Measurements from ENCODE around the gene ZNF431.

ZNF431 gene

GRCh38 chr19:21141787-21142464 is at the start of gene ZNF431:
TSS of gene ZNF431 (plus strand) at chr19:21142040. CDS start at chr19:21142184, 144 bp downstream.
- H3K4me1 Mint-ChIP-seq: peaks cover 48% of the 10 kb centered on the region
- no peaks in the 10 kb centered on the region for H3K9me3 Mint-ChIP-seq
- H3K36me3 Mint-ChIP-seq: peaks cover 21% of the 10 kb centered on the region
- H3K27ac Mint-ChIP-seq: peak within 1 kb of the TSS; percentile 95
- no peaks in the 10 kb centered on the region for H3K27me3 Mint-ChIP-seq
- peak within 1 kb of the TSS; percentile 97 for H3K4me3 Mint-ChIP-seq

- peaks cover 3% of the 10 kb centered on the region for H3K36me3 Mint-ChIP-seq
- no peak overlapping the region for H3K27ac Mint-ChIP-seq
- H3K27me3 Mint-ChIP-seq: no peaks in the 10 kb centered on the region
- no peak overlapping the region for H3K4me3 Mint-ChIP-seq
- H3K9me3 Mint-ChIP-seq: no peaks in the 10 kb centered on the region
- H3K4me1 Mint-ChIP-seq: no peaks in the 10 kb centered on the region
These were observed 49.7 kb upstream of the ZNF431 start for GRCh38 chr19:21092109-21092508.

- no peaks in the 10 kb centered on the region for H3K27me3 Mint-ChIP-seq
- no peak overlapping the region for H3K27ac Mint-ChIP-seq
- H3K4me1 Mint-ChIP-seq: no peaks in the 10 kb centered on the region
- H3K9me3 Mint-ChIP-seq: no peaks in the 10 kb centered on the region
- no peak overlapping the region for H3K4me3 Mint-ChIP-seq
- peaks cover 8% of the 10 kb centered on the region for H3K36me3 Mint-ChIP-seq
These were observed 47.4 kb upstream of the ZNF431 start for GRCh38 chr19:21094347-21095025.

GRCh38 chr19:21098291-21098690 is 43.5 kb upstream of the ZNF431 start:
- Mint-ChIP-seq H3K9me3 (no peaks in the 10 kb centered on the region), H3K4me1 (no peaks in the 10 kb centered on the region), H3K36me3 (peaks cover 11% of the 10 kb centered on the region), H3K4me3 (no peak overlapping the region), H3K27me3 (no peaks in the 10 kb centered on the region), H3K27ac (no peak overlapping the region)

GRCh38 chr19:21101521-21102242 is 40.2 kb upstream of the ZNF431 start:
- H3K9me3 Mint-ChIP-seq: no peaks in the 10 kb centered on the region
- peaks cover 15% of the 10 kb centered on the region for H3K36me3 Mint-ChIP-seq
- H3K4me1 Mint-ChIP-seq: no peaks in the 10 kb centered on the region
- no peak overlapping the region for H3K4me3 Mint-ChIP-seq
- H3K27me3 Mint-ChIP-seq: no peaks in the 10 kb centered on the region
- no peak overlapping the region for H3K27ac Mint-ChIP-seq

- Mint-ChIP-seq H3K4me1 (no peaks in the 10 kb centered on the region), H3K27ac (no peak overlapping the region), H3K27me3 (no peaks in the 10 kb centered on the region), H3K36me3 (peaks cover 44% of the 10 kb centered on the region), H3K4me3 (no peak overlapping the region), H3K9me3 (peaks cover 12% of the 10 kb centered on the region)
These were observed 32.7 kb upstream of the ZNF431 start for GRCh38 chr19:21109116-21109515.

GRCh38 chr19:21110183-21110582 is 31.7 kb upstream of the ZNF431 start:
- Mint-ChIP-seq H3K4me1 (no peaks in the 10 kb centered on the region), H3K4me3 (no peak overlapping the region), H3K36me3 (peaks cover 51% of the 10 kb centered on the region), H3K27ac (no peak overlapping the region), H3K9me3 (peaks cover 21% of the 10 kb centered on the region), H3K27me3 (no peaks in the 10 kb centered on the region)

- Mint-ChIP-seq H3K9me3 (peaks cover 39% of the 10 kb centered on the region), H3K27ac (no peak overlapping the region), H3K36me3 (peaks cover 63% of the 10 kb centered on the region)
These were observed 26.4 kb upstream of the ZNF431 start for GRCh38 chr19:21115430-21115829.

GRCh38 chr19:21117041-21117907 is 24.6 kb upstream of the ZNF431 start:
- Mint-ChIP-seq H3K9me3 (peaks cover 33% of the 10 kb centered on the region), H3K27me3 (no peaks in the 10 kb centered on the region), H3K4me3 (no peak overlapping the region), H3K36me3 (peaks cover 44% of the 10 kb centered on the region), H3K27ac (no peak overlapping the region), H3K4me1 (no peaks in the 10 kb centered on the region)

More at GRCh38 chr19:21115430-21115829, 26.4 kb upstream of the ZNF431 start:
- H3K27me3 Mint-ChIP-seq: no peaks in the 10 kb centered on the region
- H3K4me1 Mint-ChIP-seq: no peaks in the 10 kb centered on the region
- H3K4me3 Mint-ChIP-seq: no peak overlapping the region

- H3K4me1 Mint-ChIP-seq: no peaks in the 10 kb centered on the region
- H3K36me3 Mint-ChIP-seq: peaks cover 6% of the 10 kb centered on the region
- H3K27me3 Mint-ChIP-seq: no peaks in the 10 kb centered on the region
- H3K9me3 Mint-ChIP-seq: peaks cover 18% of the 10 kb centered on the region
- no peak overlapping the region for H3K27ac Mint-ChIP-seq
- no peak overlapping the region for H3K4me3 Mint-ChIP-seq
These were observed 15.8 kb upstream of the ZNF431 start for GRCh38 chr19:21126078-21126477.

GRCh38 chr19:21127001-21127400 is 14.8 kb upstream of the ZNF431 start:
- Mint-ChIP-seq H3K36me3 (peaks cover 6% of the 10 kb centered on the region), H3K4me1 (no peaks in the 10 kb centered on the region), H3K9me3 (peaks cover 18% of the 10 kb centered on the region), H3K27me3 (no peaks in the 10 kb centered on the region), H3K4me3 (no peak overlapping the region), H3K27ac (no peak overlapping the region)

- H3K9me3 Mint-ChIP-seq: peaks cover 18% of the 10 kb centered on the region
- H3K27ac Mint-ChIP-seq: no peak overlapping the region
- no peaks in the 10 kb centered on the region for H3K4me1 Mint-ChIP-seq
- H3K27me3 Mint-ChIP-seq: no peaks in the 10 kb centered on the region
- no peak overlapping the region for H3K4me3 Mint-ChIP-seq
- H3K36me3 Mint-ChIP-seq: peaks cover 6% of the 10 kb centered on the region
These were observed 13.9 kb upstream of the ZNF431 start for GRCh38 chr19:21127898-21128297.

GRCh38 chr19:21128901-21129698 is 12.7 kb upstream of the ZNF431 start:
- peaks cover 6% of the 10 kb centered on the region for H3K36me3 Mint-ChIP-seq
- peaks cover 18% of the 10 kb centered on the region for H3K9me3 Mint-ChIP-seq
- H3K27ac Mint-ChIP-seq: no peak overlapping the region
- H3K27me3 Mint-ChIP-seq: peaks cover 2% of the 10 kb centered on the region
- no peaks in the 10 kb centered on the region for H3K4me1 Mint-ChIP-seq
- no peak overlapping the region for H3K4me3 Mint-ChIP-seq

- peaks cover 17% of the 10 kb centered on the region for H3K9me3 Mint-ChIP-seq
- no peak overlapping the region for H3K4me3 Mint-ChIP-seq
- no peaks in the 10 kb centered on the region for H3K4me1 Mint-ChIP-seq
- peaks cover 3% of the 10 kb centered on the region for H3K27me3 Mint-ChIP-seq
- no peak overlapping the region for H3K27ac Mint-ChIP-seq
- H3K36me3 Mint-ChIP-seq: peaks cover 7% of the 10 kb centered on the region
These were observed 11.6 kb upstream of the ZNF431 start for GRCh38 chr19:21130097-21130775.

Data from activated naive CD4-positive, alpha-beta T cell treated with anti-CD3 and anti-CD28 coated beads, Interleukin-2, amount 50 U/mL, for 24 hours (primary cell).